UCSD-AML1 (cell line): ENCODE measurements around the gene WAPL.
"Not testable (repeated sequence)": the region's sequence is repeated elsewhere in the genome, so short reads cannot be mapped to it uniquely, and the experiment has no call there.

ENCODE experiments used
- DNase-seq: peaks from one replicate; lab custom pipeline; 2025; ENCODE audit not compliant: unreplicated experiment; lab: John Stamatoyannopoulos, UW

Gene WAPL

DNA sequence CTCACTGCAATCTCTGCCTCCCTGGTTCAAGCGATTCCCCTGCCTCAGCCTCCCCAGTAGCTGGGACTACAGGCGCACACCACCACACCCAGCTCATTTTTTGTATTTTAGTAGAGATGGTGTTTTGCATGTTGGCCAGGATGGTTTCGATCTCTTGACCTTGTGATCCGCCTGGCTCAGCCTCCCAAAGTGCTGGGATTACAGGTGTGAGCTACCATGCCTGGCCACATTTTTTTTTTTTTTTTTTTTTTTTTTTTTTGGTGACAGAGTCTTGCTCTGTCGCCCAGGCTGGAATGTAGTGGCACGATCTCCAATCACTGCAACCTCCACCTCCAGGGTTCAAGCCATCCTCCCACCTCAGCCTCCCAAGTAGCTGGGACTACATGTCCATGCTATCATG is 4.1 kb upstream of the WAPL start:
- not testable (repeated sequence) for DNase-seq

DNA sequence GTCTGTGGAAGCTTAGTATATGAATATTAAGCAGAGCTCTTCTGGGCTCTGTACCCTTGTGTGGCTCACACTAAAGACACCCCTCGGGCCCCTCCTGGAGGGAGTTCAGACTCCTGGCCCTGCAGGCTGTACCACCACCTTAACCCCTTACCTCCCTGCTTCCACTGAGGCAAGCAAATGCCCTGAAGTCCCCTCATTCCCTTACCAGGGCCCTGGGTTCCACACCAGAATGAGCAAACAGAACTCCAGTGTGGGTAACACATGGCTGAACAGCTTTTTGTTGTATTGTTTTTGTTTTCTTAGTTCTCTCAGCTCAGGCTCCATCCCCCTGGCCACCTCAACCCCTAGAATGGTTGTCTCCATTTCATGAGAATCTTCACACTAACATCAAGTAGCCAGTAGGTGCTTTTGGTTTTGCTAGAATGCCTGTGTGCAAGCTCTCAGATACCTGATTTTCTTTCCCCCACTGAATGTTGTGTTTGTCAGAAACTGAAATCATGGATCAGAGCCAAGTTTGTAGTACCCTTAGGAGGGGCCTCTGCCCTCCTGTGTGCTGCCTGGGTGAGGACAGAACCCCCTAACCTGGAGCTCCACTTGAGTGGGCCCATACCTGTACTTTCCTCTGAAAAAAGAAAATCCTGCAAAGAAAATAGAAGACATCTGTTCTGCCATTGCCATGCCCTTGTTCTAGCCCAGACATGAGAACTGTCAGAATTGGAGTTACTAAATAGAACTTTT is 2.8 kb upstream of the WAPL start:
- DNase-seq, result no peak

DNA sequence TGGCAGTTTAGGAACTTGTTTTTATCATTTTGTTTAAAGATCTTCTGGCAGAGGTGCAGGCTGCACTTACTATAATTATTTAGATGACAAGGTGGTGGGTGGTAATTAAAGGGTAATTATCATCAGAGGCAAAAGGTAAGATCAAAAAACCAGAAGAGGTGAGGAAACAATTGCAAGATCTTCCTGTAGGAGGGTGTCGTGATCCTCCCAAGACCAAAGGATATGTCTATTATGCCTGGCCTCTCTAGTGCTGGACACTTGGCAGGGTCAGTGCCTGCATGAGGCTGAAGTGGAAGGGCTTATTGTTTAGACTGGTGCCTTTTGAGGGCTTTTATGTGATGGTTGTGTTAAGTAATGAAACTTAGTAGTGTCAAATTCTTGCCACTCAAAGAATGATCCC is 1.8 kb upstream of the WAPL start:
- no peak for DNase-seq

DNA sequence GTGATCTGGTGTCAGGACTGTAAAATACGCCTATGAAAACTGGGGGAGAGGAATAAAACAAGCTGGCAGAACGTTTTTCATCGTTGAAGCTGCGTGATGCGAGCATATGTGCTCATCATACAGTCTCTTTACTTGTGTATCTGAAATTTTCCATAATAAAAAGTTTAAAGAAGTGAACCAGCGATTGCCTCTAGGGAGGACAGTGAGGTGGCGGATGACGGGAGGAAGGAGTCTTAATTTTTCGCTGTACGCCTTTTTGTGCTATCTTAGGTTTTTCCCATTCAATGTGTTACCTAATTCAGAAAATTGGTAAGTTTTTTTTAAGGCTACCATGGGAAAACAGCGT is 891 bp upstream of the WAPL start:
- DNase-seq, result no peak

DNA sequence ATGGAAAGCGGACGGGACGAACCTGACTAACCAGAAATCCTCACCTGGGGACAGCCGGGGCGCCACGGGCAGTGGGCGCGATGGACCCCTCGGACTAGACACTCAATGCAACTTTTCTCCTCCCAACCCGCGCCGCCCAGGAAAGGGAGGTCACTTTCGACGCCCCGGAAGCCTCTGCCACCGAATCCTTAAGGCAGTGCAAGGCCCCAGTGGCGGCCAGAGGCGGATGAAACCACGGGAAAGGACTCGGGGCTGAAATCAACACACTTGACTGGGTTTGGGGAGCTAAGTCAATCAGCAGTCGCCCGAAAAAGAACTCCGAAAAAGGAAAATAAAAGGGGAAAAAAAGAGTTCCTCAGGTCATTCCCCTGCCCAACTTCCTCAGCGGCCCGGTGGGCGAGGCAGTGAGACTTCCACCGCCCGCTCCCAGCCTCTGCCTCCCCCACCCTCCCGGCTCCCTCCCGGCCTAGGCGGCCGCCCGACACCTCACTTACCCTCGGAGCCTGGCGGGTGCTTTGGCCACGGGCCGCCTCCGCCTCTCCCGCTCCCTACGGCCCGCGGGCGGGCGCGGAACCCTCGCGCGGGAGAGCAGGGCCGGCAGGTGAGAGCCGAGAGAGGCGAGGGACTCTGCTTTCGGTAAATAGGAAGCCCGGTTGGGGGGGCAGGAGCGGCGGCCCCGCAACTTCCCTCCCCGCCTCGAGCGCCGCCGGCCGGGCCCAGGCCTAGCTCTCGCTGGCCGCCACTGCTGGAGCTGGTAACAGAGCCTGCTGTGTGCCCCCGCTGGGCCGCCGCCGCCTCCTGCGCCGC is 518 bp downstream of the WAPL start:
- peak; percentile 68 for DNase-seq

DNA sequence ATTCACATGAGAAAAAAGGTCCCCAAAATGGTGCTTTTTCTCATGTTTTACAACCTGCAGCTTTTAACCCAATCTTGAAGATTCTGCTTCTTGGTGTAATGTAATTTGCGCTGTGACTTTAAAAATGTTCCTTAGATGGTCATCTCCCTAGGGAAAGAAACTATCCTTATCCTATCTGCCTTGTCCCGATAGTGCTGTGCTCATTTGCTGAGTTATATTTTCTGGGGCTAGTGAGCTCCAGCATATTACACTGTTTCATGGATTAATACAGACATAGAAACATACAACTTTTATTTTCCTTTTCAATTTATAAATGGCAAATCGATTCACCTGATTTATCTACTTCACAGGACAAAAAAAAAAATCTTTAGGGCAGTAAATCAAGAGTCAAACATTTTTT is 2.8 kb downstream of the WAPL start:
- no peak for DNase-seq

DNA sequence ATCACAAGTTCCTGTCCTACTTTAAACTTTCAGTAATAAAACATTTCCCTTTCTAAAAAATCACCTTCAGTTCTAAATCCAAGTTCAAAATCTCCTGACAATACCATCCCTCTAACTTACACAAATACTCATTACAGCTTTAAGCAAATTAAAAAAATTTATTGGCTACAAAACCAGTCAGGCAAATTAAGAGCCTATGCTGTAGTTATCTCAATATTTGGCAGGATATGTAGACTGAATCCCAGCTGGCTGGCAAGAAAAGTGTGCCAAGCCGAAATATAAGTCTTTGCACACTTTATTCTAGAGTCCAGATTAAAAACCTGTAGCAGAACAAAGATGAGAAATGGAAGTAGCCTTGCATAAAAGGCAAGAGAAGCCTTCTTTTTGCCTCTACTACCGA is 9.5 kb downstream of the WAPL start:
- no peak for DNase-seq

DNA sequence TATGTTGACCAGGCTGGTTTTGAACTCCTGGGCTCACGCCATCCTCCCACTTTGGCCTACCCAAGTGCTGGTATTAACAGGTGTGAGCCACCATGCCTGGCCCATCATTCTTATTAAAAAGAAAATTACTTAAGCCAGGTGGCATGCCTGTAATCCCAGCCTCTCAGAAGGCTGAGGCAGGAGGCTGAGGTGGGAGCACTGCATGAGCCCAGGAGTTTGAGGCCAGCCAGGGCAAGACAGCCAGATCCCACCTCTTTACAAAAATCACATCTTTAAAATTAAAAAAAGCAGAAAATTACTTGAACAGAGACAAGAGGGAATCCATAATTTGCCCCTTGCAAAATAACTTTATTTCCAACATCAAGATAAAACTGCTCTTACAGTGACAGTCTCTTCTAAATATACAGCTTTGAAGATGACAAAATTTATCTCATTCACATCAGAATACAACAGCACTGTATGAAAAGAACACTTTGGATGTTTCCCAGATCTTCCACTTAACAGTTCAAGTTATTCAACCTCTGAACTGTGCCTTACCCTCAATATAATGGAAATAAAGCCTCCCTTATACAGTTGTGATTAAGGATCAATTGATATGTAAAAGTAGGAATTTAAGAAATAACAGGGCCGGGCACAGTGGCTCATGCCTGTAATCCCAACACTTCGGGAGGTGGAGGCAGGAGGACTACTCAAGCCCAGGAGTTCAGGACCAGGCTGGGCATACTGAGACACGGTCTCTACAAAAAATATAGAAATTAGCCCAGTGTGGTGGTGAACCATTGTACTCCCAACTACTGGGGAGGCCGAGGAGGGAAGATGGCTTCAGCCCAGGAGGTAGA is 10.3 kb downstream of the WAPL start:
- no peak for DNase-seq

DNA sequence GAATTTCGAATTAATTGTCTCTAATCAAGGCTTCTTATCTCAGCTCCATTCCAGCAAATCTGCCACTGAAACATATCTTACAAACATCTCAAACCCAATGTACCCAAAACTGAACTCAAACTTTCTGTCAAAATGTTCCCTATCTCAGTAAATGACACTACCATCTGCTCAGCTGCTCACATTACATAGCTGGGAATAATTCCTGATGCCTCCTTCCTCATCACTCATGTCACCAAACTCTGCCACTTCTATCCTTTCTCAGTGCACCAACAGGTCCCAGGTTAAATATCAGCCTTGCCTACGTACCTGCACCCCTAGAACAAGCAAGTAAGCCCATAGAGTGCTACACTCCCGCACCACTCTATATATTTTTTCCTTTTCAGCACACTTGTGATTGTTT is 12.4 kb downstream of the WAPL start:
- no peak for DNase-seq

DNA sequence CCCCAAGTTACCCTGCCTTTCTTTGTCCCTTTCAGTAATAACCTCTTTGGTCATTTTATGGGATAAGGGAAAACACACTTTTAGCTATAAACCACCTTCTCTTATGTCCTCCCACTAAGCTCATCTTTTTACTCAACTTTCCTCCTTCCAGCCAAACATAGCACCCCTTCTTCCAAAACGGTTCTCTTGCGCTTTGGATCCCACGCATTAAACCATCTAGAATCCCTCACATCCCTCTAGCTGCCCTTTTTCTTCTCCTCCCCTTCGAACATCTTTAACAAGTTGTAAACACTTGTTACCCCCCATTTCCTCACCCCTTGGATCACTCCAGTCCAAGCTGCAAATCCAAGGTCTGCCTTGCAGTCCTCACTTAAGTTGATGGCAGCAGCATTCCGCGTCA is 13.4 kb downstream of the WAPL start:
- no peak for DNase-seq

DNA sequence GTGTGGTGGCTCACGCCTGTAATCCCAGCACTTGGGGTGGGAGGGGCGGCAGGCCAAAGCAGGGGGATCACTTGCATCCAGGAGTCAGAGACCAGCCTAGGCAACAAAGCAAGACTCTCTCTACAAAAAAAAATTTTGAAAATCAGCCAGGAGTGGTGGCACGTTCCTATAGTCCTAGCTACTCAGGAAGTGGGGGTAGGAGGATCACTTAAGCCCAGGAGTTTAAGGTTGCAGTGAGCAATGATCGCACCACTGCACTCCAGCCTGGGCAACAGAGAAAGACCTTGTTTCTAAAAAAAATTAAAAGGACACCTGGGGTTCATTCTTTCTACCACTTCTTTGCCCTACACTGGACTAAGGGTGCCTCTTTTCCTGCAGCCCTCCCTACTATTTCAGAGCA is 15.1 kb downstream of the WAPL start:
- no peak for DNase-seq

DNA sequence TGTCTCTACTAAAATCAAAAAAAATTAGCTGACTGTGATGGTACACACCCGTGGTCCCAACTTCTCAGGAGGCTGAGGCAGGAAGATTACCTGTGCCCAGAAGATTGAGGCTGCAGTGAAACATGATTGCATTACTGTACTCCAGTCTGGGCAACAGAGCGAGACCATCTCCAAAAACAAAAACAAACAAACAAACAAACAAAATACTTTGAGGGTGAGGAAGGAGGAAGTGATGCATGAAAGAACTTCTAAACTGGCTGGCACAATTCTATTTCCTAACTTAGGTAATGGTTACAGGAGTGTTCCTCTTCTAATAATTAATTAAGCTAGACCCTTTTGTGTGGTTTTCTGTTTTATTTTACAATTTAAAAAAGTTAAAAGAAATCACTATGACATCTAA is 15.5 kb downstream of the WAPL start:
- DNase-seq, result no peak

DNA sequence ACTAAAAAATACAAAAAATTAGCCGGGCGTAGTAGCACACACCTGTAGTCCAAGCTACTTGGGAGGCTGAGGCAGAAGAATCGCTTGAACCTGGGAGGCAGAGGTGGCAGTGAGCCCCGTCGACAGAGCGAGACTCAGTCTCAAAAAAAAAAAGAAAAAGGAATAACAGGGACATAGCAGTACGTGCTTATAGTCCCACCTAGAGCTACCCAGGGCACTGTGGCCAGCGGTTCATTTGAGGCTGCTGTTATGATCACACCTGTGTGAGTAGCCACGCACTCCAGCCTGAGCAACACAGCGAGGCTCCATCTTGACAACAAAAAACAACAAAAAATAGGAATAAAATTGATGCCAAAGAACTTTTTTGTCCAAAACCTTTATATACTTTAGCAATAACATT is 17.1 kb downstream of the WAPL start:
- DNase-seq, result no peak

DNA sequence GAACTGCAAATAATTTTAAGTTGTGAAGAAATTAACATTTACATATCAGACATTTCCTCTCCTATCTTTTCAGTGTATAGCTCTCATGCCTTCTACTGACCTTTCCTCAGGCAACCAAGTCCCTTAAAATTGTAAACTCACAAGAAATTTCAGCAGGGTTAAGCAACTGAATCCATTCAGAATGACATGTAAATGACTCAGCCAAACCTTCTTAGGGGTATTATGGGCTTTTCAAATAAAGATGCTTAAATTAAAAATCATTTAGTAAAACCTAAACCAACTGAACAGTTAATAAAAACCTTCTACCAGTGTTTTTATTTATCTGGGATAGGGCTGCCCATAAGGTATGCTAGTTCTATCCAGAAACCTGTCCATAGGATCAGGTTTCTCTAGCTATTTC is 20.7 kb downstream of the WAPL start:
- DNase-seq, result no peak

DNA sequence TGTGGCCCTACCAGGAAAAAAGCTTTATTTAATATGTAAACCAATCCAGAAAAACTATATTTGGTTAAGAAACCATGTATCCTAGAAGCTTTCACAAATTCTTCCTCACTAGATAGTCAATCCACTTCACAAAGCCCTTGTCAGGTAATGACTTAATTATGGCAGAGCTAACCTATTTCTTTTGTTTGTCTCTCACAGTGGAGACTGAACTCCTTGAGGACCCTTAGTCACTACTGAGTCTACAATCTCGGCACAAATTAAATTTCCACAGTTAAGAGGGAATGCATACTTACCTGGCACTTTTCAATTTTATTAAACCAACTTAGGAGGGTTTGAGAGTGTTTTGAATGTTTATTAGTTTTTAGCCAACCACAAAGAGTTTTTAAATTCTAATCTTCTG is 23.0 kb downstream of the WAPL start:
- DNase-seq, result no peak

DNA sequence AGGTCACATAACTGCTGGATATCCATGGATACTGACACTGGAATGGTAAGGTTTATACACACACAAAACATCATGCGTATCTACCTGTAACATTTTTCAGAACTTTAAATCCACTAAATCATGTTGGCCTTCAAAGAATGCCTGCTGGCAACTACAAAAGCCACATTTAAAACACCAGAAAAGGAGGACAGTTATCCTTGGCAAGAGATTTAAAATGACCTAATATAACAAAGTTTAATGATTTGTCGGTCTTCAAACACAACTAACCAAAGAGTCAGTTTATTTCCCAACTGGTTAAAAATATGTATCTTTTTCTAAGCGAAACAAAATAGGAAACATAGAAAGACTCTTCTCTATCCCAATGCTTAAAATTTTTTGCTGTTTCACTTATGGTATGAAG is 24.0 kb downstream of the WAPL start:
- DNase-seq, result no peak

DNA sequence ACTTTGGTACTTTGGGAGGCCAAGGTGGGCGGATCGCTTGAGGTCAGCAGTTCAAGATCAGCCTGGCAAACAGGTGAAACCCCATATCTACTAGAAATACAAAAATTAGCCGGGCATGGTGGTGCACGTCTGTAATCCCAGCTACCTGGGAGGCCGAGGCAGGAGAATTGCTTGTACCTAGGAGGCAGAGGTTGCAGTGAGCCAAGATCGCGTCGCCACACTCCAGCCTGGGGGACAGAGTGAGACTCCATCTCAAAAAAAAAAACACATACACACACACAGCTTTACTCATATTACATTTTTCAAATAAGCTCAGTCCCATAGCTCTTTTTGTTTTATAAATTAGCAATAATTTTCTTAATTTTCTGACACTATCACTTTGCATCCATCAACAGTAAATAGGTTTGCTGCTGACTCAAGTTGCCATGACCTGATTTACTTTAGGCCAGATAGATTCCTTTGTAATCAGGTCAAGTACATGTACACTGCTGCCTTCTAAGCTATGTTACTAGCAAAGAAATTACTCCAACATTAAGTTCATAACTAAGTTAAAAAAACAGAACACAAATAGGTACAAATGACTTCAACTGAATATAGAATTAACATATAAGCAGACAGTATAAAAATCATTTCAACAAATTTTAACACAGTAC is 31.5 kb downstream of the WAPL start:
- DNase-seq, result no peak

DNA sequence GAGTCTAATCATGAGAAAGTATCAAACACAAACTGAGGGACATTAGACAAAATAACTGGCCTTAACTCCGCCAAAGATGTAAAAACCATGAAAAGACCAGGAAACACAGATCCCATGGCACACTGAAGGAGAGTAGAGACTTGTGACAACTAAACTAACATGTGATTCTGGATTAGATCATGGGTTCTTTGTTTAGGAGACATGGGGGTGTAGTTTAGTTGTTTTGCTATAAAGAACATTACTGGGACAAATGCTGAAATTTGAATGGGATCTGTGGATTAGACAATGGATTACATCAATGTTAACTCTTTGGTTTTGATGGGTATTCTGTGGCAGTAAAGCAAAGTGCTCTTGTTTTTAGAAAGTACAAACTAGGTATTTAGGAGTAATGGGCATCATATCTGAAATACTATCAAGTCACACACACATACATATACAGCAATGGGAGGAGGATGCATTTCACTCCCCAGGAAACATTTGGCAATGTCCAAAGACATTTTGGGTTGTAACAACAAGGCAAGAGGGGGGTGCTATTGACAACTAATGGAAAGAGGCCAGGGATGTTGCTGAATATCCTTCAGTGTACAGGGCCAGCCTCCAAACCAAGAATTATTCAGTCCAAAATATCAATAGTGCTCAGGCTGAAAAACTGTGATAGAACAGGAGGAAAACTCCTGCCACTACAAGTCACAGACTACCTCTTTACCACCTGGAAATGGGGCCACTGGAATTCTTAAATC is 32.4 kb downstream of the WAPL start:
- DNase-seq, result no peak

DNA sequence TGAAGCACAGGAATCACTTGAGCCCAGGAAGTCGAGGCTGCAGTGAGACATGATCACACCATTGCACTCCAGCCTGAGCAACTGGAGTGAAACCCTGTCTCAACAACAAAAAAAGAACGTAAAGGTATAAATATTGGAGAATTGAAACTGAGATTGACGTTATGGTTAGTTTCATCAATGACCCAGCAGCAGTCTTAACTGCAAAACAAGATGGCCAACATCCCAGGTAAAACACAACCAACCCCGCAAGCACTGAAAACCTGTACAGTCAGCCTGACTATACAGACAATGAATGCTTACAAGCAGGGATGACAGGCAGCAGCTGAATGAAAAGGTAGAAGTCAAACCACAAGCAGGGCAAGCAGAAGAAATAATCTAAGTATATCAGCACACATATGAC is 34.7 kb downstream of the WAPL start:
- DNase-seq, result no peak

DNA sequence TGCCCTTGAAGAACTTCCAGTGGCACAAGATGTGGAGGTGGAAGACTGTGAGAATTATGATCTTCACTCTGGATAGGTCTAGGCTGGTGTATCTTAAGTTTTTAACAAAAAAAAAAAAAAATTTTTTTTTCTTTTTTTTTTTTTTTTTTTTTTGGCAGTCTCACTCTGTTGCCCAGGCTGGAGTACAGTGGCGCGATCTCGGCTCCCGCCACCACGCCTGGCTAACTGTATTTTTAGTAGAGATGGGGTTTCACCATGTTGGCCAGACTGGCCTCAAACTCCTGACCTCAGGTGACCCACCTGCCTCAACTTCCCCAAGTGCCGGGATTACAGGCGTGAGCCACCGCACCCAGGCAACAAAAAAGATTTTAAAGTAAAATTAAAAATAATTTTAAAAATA is 37.9 kb downstream of the WAPL start:
- DNase-seq, result no peak

DNA sequence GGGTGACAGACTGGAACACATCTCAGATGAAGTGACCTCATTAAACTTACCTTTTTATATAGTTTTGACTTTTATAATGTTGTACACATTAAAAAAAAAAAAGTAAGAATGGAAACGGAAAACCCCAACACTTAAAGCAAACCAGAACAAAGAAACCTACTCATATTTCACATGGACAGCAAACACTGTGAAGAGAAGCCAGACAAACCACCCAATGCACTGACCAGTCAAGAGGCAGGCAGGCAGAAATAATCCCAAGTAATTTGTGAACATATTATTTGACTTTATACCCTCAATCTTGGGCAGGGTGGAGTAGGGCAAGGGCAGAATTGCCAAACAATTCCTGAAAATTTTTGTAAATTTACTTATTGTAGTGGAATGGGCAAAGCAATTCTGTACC is 39.8 kb downstream of the WAPL start:
- DNase-seq, result no peak
